SIG-M5 treated with dmso at 0.1 percent for 504 hours (cell line): ENCODE data around the gene TAS1R2.
"Not testable (repeated sequence)": the region's sequence is repeated elsewhere in the genome, so short reads cannot be mapped to it uniquely, and the experiment has no call there.

Source experiments
- DNase-seq: peaks from one replicate; lab custom pipeline; 2025; ENCODE audit not compliant: unreplicated experiment; lab: John Stamatoyannopoulos, UW

The TAS1R2 gene

GRCh38 chr1:18869847-18870594, 10.6 kb upstream of the TAS1R2 start:
- no peak for DNase-seq

DNA sequence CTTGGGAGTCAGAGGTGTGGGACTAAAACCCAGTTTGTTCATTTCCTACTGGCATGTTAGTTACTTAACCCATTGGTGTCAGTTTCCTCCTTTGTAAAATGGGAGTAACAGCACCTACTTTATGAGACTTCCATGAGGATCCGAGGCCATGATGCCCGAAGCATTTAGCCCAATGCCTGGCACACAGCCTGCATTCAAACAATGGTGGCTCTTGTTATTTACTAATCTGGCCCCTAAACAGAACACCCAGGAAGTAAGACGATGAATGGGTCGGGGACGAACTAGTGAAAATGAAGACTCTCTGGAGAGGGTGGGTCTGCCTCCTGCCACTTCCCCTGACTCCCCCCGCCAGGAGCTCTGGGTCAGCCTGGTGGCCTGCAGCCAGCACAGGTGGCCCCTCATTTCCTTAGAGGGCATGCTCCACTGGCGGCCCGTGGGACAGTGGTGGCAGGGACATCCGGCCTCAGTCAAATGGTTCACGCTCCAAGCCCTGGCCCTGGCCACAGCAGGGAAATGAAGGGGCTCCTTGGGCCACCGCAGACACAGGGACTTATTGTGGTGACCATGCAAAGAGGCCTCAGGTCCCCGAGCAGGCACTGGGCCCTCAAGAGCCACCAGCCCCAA, 9.5 kb upstream of the TAS1R2 start:
- no peak for DNase-seq

GRCh38 chr1:18868354-18868753, 8.9 kb upstream of the TAS1R2 start:
- no peak for DNase-seq

DNA sequence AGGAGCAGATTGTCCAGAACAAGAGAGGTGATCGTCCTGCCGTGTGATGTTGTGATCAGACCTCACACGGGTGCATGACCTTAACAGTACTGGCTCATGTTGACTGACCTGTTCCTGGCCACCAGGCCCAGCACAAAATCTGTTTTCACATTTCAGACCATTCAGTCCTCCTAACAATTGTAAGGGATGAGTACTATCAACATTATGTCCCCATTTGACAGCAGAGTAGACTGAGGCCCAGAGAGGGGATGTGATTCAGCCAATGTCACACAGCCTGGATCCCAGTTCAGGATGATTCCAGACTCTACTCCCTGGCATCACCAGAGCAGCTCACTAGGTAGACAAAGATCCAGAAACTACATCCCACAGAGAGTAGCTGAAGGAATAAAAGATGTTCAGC, 7.4 kb upstream of the TAS1R2 start:
- no peak for DNase-seq

GRCh38 chr1:18866314-18866713, 6.9 kb upstream of the TAS1R2 start:
- DNase-seq, result no peak

GRCh38 chr1:18865176-18865575, 5.7 kb upstream of the TAS1R2 start:
- no peak for DNase-seq

DNA sequence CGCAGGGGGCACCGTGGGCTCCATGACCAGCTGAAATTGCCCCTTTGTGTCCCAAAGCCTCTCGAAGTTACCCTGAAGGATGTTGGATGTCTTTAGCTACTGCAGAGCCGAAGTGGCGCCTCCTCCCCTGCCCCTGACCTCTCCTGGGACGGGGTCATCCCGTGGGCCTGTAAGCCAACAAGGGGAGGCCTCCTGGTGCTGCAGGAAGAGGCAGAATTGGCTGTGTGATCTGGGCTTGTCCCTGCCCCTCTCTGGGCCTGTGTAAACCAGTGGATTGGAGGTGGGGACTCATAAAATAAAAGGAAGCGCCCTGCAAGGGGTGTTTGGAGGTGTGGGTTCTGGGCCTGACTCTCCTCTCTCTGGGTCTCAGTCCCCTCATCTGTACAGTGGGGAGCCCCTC, 2.1 kb upstream of the TAS1R2 start:
- no peak for DNase-seq

DNA sequence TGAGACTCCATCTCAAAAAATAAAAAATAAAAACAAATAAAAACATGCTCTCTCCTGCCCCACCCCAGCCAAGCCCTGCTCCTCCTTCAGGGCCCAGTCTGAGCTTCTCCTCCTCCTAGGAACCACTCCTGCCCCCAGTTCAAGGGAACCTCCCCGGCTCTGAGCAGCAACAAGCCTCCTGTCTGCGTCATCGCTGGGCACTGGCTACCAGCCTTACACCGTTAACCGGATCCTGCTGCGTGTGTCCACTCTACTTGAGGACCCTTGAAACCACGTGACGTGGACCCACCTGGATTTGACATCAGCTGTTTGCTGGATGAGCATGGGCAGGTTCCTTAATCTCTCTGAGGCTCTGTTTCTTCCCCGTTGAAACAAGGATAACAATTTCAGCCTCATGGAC, 1.6 kb upstream of the TAS1R2 start:
- no peak for DNase-seq

DNA sequence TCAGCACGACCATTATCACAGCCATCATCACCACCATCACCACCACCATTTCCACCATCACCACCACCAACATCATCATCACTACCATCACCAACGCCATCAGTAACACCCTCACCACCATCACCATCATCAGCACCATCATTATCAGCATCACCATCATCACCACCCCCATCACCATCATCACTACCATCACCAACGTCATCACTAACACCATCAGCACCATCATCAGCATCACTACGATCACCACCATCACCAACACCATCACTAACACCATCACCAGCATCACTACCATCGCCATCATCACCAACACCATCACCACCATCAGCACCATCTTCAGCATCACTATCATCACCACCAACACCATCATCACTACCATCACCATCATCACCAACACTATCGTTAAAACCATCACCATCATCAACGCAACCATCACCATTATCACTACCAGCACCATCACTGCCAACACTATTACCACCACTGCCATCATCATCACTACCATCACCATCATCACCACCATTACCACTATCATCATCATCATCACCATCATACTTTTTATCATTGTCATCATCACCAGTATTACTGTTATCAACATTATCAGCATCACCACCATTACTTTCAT, 1.3 kb downstream of the TAS1R2 start:
- no peak for DNase-seq

DNA sequence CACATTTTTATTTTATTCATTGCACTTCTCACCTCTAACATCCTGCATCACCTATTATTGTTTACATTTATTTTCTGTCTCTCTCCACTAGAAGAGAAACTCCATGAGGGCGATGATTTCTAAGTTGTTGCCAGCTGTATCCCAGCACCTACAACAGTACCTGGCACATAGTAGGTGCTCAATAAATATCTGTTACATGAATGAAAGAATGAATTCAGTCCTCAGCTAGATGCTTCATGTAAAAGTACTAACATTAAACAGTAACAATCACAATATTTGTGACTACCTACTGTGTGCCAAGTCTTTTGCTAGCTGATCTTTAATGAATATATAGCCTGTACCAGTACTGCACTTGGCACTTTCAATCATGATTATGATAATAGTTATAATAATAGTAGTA, 3.0 kb downstream of the TAS1R2 start:
- no peak for DNase-seq

GRCh38 chr1:18855573-18855972, 3.9 kb downstream of the TAS1R2 start:
- DNase-seq, result no peak

GRCh38 chr1:18854331-18855025, 5.0 kb downstream of the TAS1R2 start:
- no peak for DNase-seq

DNA sequence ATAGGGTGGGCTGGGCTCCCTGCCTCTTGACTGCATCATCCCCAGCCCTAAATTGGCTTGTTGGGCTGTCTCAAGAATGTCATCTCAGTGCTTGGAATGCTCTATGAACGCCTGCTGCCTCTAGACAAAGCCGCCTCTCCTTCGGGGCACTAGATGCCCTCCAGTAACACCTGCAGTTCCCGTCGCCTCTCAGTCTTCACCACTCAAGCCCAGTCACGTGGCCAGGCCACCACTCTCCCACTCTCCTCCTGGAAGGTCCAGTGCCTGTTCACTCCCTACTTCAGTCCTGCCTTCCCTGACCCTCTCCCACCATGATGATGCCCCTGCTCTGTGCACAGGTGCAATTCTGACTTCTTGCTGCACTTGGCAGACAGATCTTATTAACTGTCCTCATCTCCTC, 7.0 kb downstream of the TAS1R2 start:
- DNase-seq, result no peak

DNA sequence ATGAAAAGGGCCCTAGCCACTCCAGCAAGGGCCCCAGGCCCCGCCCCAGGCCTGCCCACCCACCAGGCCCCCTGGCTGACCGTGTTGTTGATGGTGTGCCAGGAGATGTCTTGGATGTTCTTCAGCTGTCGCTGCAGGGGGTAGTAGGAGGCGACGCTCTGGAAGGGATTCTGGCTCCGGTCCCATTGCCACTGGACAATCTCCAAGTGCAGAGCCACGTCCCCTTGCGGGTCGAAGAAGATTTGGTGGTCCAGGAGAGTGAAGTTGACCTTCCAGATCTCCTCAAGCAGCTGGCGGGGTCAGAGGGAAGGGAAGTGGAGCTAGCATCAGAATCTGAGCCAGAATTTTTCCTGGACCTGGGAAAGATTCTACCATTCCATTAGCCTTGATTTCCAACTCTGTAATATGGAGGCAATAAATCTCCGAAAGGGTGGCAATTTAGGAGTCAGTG, 10.2 kb downstream of the TAS1R2 start:
- no peak for DNase-seq

DNA sequence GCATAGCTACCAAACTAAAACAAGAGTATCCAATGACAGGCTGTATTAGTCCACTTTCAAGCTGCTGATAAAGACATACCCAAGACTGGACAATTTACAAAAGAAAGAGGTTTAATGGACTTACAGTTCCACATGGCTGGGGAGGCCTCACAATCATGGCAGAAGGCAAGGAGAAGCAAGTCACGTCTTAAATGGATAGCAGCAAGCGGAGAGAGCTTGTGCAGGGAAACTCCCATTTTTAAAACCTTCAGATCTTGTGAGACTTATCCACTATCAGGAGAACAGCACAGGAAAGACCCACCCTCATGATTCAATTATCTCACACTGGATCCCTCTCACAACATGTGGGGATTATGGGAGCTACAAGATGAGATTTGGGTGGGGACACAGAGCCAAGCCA, 11.7 kb downstream of the TAS1R2 start:
- DNase-seq, result not testable (repeated sequence)

DNA sequence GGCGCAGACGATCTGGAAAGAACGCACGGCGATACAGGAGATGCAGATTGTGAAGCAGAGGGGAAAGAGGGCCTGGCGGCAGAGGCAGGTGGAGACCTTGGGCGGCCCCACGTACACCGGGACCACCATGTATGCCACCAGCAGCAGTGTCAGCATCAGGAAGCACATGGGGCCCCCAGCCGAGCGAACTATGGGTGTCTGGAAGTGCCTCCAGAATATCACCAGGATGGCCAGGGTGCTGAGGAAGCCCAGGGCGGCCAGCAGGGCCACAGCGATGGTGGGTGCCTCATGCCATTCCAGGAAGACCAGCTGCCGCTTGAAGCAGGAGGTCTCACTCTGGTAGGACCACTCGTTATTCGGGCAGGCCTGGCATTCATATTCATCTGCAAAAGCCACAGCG, 19.3 kb downstream of the TAS1R2 start:
- DNase-seq, result no peak

DNA sequence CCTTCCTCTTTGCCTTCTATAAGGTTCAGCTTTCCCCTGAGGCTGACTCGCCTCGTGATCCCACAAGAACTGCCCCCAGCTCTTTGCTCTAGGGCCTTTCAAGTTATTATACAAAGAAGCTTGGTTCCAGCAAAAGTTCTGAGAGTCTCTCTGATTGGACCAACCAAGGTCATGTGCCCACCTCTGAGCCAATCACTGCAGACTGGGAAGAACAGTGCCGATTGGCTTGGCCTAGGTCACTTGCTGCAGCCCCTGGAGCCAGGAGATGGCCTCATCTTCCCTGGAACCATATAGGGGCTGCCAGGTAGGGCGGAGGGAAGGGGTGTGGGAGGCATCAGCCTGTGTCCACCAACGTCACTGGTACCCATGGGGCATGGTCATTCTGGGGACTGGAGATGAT, 22.8 kb downstream of the TAS1R2 start:
- no peak for DNase-seq

DNA sequence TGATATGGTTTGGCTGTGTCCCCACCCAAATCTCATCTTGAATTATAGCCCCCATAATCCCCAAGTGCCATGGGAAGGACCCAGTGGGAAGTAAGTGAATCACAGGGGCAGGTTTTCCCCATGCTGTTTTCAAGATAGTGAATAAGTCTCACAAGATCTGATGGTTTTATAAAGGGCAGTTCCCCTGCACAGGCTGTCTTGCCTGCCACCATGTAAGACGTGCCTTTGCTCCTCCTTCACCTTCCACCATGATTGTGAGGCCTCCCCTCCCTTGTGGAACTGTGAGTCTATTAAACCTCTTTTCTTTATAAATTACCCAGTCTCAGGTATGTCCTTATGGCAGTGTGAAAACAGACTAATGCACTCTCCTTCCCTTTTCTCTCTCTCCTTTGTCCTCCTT, 27.1 kb downstream of the TAS1R2 start:
- not testable (repeated sequence) for DNase-seq

GRCh38 chr1:18831656-18832055, 27.8 kb downstream of the TAS1R2 start:
- no peak for DNase-seq

DNA sequence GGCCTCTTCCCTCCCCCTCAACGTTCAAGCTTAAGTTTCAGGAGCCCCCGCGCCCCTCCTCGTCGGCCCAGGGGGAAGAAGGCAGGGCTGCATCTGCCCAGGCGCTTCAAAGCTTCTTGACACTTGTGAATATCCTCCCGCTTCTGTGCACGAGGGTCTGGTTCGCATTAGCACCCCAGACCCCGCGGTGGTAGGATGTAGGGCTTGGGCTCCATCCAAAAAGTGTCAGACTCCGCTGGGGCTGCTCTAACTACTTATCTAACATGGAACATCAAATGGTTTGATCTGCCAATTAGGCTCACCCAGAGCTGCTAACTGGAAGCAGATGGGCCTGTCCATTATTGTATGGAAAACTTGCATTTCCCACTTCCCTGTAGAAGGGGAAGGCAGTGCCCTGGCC, 28.9 kb downstream of the TAS1R2 start:
- DNase-seq, result no peak

DNA sequence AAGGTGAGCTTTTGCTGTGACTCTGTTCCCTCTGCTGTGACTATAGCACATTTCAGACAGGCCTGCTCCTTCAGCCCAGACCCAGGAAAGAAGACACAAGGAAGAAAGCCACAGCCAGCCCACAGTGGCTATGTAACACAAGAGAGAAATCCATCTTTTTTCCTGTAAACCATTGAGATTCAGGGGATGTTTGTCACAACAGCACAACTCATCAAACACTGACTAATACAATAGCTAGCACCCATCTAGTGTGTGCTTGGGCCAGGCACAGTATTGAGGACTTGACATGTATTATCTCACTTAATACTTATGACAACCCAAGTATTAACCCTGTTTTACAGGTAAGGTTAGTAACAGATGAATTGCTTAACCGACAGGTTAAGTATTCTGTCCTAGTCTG, 29.8 kb downstream of the TAS1R2 start:
- DNase-seq, result no peak

GRCh38 chr1:18828224-18828623, 31.2 kb downstream of the TAS1R2 start:
- DNase-seq, result no peak
